Left lung (tissue), 14 donors: Measurements from ENCODE around the gene KRTAP19-8. TPM values are rescaled to one million over a fixed set of nuclear protein-coding genes. Genes with fewer than 3 reads are reported as not detected.

Source experiments
- ATAC-seq: fragments of 200-7000 bp; cut with Tn5 transposase; one replicate; pipeline ENCODE4 v1.9.1; 2020; ENCODE audit warnings: moderate library complexity
- DNase-seq, 4 donors: peaks; one replicate each; pipeline ENCODE4 v3.0.0-alpha.2; 2013 to 2020
- H3K27ac ChIP-seq, 2 donors: fragments of 200-600 bp; sonication (generic) in 1 of 2; one replicate each; pipeline versions ENCODE4 v1.5.0 to v1.8.0; 2020 to 2021
- H3K27me3 ChIP-seq, 2 donors: fragments of 200-600 bp; sonication (generic) in 1 of 2; one replicate each; pipeline versions ENCODE4 v1.5.0 to v1.8.0; 2020 to 2021
- H3K36me3 ChIP-seq, 2 donors: fragments of 200-600 bp; sonication (generic) in 1 of 2; one replicate each; pipeline versions ENCODE4 v1.5.0 to v1.8.0; 2020 to 2021
- H3K4me1 ChIP-seq, 2 donors: fragments of 200-600 bp; one replicate each; pipeline ENCODE4 v1.8.0; 2021
- H3K4me3 ChIP-seq, 2 donors: fragments of 200-600 bp; sonication (generic) in 1 of 2; one replicate each; pipeline versions ENCODE4 v1.5.0 to v1.8.0; 2020 to 2021; ENCODE audit warnings: mild to moderate bottlenecking in 1 of 2
- H3K9me3 ChIP-seq, 2 donors: fragments of 200-600 bp; sonication (generic) in 1 of 2; one replicate each; pipeline versions ENCODE4 v1.5.0 to v1.8.0; 2020 to 2021
- intact Hi-C, 2 donors: fragments of 100-400 bp; cut with DNase I; formaldehyde crosslinking; loops; one replicate each; pipeline versions ENCODE4 v1.11.2 to v1.14.2; 2022
- long read RNA-seq, 12 donors: library from polyadenylated mRNA in 2 of 12; unstranded in 2 of 12; transcript quantifications; one replicate each; pipeline ENCODE4 v2.0.0 and lab custom pipeline, GENCODE V29; 2019 to 2026
- polyA plus RNA-seq, 6 donors: library from polyadenylated mRNA; unstranded; fragments of 120-200 nt; gene quantifications; one replicate each; pipeline ENCODE4 v1.2.1, GENCODE V29; 2013; ENCODE audit not compliant: insufficient read length in 6 of 6
- total RNA-seq, 2 donors: library from RNA; stranded (reverse); fragmentation: NEBNext Ultra II Directional; extraction: Animal tissue kit (Norgen Biotek cat#: 25700); gene quantifications; one replicate each; pipeline ENCODE4 v1.2.1, GENCODE V29; 2021
- TF ChIP-seq, protein P1 (sequence below), 2 donors: fragments of 200-600 bp; sonication (generic) in 1 of 2; IDR thresholded peaks; one replicate each; pipeline versions ENCODE4 v1.5.0 to v1.8.0; 2021; ENCODE audit warnings: antibody characterized with exemption in 2 of 2
- donor health status: DM: no; HTN: yes; CAD: no.
- donor health status: DM: no; HTN: no; CAD: no.

KRTAP19-8 gene, protein sequence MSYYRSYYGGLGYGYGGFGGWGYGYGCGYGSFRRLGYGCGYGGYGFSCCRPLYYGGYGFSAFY
- total RNA-seq (not detected), polyA plus RNA-seq (not detected)
- long read RNA-seq, donor 1: 0 reads
- long read RNA-seq, donor 2: 0 reads
- long read RNA-seq, donor 3: 0 reads
- long read RNA-seq, donor 4: 0 reads
- long read RNA-seq, donor 5: 0 reads
- long read RNA-seq, donor 6: 0 reads
- long read RNA-seq, donor 7: 0 reads
- long read RNA-seq, donor 8: 0 reads
- long read RNA-seq, donor 9: 0 reads
- long read RNA-seq, donor 10: 0 reads
- long read RNA-seq, donor 11: 0 reads
- long read RNA-seq, donor 12: 0 reads

DNA sequence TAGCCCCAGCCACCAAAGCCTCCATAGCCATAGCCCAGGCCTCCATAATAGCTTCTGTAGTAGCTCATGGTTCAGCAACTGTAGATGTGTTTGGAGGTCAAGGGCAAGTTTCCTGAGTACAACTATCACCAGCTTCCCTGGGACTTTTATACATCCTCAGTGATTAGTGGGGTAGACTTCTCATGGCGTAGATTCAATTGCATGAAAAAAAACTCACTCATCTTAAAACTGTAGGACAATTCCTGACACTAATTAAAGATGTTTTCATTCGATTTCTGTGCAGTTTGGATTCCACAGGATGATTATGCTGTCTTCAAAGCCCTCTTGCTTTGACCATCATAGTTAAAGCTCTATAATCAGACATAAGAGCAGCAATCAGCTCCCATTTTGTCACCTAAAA is at the start of gene KRTAP19-8:
KRTAP19-8 (minus strand) TSS at position 101 of the 400 bp plus-strand sequence; CDS start at position 68, 33 bp downstream.
- Histone ChIP-seq H3K4me1 (no peaks in the 10 kb centered on the region), H3K36me3 (no peaks in the 10 kb centered on the region), H3K4me3 (no peak within 1 kb of the TSS), H3K27ac (no peak within 1 kb of the TSS), H3K9me3 (peaks cover 0 to 5% of the 10 kb centered on the region in 2 donors), H3K27me3 (no peaks in the 10 kb centered on the region)
- intact Hi-C loops: no loop called here
- DNase-seq (no peak), ATAC-seq (no peak)
- TF ChIP-seq, protein P1, sequence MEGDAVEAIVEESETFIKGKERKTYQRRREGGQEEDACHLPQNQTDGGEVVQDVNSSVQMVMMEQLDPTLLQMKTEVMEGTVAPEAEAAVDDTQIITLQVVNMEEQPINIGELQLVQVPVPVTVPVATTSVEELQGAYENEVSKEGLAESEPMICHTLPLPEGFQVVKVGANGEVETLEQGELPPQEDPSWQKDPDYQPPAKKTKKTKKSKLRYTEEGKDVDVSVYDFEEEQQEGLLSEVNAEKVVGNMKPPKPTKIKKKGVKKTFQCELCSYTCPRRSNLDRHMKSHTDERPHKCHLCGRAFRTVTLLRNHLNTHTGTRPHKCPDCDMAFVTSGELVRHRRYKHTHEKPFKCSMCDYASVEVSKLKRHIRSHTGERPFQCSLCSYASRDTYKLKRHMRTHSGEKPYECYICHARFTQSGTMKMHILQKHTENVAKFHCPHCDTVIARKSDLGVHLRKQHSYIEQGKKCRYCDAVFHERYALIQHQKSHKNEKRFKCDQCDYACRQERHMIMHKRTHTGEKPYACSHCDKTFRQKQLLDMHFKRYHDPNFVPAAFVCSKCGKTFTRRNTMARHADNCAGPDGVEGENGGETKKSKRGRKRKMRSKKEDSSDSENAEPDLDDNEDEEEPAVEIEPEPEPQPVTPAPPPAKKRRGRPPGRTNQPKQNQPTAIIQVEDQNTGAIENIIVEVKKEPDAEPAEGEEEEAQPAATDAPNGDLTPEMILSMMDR (IDR thresholded peaks at IDR 0.05): no peak

DNA sequence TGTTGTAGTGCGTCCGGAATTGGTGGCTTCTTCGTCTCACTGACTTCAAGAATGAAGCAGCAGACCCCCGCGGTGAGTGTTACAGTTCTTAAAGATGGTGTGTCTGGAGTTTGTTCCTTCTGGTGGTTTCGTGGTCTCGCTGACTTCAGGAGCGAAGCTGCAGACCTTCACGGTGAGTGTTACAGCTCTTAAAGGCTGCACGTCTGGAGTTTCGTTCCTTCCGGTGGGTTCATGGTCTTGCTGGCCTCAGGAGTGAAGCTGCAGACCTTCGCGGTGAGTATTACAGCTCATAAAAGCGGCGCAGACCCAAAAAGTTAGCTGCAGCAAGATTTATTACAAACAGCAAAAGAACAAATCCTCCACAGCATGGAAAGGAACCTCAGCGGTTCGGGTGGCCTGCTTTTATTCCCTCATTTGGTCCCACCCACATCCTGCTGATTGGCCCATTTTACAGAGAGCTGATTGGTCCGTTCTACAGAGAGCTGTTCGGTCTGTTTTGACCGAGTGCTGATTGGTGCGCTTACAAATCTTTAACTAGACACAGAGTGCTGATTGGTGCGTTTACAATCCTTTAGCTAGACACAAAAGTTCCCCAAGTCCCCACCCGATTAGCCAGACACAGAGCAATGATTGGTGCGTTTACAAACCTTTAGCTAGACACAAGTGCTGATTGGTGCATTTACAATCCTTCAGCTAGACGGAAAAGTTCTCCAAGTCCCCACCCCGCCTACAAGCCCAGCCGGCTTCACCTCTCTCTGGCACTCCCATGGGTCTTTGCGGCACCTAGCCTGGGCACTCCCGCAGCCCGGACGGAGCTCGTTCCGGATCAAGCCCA is 49.6 kb upstream of the KRTAP19-8 start:
- Histone ChIP-seq H3K27me3 (no peaks in the 10 kb centered on the region), H3K4me1 (no peaks in the 10 kb centered on the region), H3K36me3 (no peaks in the 10 kb centered on the region), H3K9me3 (no peaks in the 10 kb centered on the region), H3K27ac (no peak overlapping the region), H3K4me3 (no peak overlapping the region)
- TF ChIP-seq, protein P1 (IDR thresholded peaks at IDR 0.05): no peak
- no peak for ATAC-seq
- DNase-seq: no peak
- intact Hi-C loops: loop anchor here in 1 of 2 donors (10.0 kb wide), 1 partner anchor 253 kb away; no protein-coding TSS in a partner anchor

DNA sequence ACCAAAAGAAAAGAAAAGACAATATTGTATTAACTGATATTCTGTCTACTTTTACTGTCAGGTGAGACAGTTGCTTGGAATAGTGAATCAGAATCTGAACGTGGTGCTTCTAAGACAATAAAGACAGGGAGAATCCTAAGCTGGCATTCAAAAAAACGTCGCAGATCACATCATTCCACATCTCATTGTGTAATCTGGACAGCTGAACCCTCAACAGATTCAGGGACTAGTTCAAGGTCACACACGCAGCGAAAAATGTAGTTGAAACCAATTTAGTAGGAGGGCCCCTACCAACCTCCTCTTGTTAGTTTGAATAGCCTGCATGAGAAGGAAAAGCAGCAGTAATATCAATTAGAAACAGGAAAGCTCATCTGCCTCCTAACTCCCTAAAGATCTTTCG is 46.4 kb upstream of the KRTAP19-8 start:
- no peak for DNase-seq
- Histone ChIP-seq H3K27me3 (no peaks in the 10 kb centered on the region), H3K36me3 (no peaks in the 10 kb centered on the region), H3K27ac (no peak overlapping the region), H3K9me3 (no peaks in the 10 kb centered on the region), H3K4me3 (no peak overlapping the region), H3K4me1 (no peaks in the 10 kb centered on the region)
- TF ChIP-seq, protein P1 (IDR thresholded peaks at IDR 0.05): no peak
- no peak for ATAC-seq
- intact Hi-C loops: loop anchor here in 1 of 2 donors (10.0 kb wide), 1 partner anchor 250 kb away; no protein-coding TSS in a partner anchor

DNA sequence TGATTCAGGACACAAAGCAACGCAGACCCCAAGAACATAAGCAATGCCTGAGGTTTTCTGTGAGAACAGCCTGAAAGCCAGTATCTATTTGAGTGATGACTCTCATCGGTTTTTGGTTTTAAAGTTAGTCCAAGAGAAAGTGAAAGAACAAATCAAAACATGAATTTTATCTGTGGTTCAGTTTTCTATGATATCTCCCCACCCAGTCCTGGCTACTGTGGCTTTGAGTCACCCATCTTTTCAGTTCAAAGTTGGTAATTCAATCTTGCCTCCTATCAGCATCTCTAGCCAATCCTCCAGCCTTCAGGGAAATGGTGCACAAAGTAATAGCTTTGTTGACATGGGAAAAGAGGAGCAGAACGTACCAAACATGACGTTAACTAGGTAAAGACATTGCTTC is 40.5 kb upstream of the KRTAP19-8 start:
- TF ChIP-seq, protein P1 (IDR thresholded peaks at IDR 0.05): no peak
- Histone ChIP-seq H3K4me1 (no peaks in the 10 kb centered on the region), H3K27me3 (no peaks in the 10 kb centered on the region), H3K27ac (no peak overlapping the region), H3K9me3 (no peaks in the 10 kb centered on the region), H3K36me3 (no peaks in the 10 kb centered on the region), H3K4me3 (no peak overlapping the region)
- intact Hi-C loops: no loop called here
- ATAC-seq (peak; percentile 21), DNase-seq (no peak)

DNA sequence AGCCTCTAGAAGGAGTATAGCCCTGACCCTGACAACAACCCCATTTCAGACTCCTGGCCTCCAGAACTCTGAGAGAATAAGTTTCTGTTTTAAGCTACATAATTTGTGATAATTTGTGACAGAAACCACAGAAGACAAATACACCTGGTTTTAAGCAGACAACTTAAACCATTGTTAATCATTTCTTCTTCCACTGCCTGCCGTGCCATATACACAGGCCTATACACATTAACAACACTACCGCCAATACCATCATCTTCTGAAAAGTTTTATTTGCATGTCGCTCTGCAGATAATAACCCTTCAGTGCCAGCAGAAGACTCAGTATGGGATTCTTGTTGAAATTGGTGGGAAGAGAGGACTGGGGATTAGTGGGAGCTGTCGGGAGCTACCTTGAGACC is 39.9 kb upstream of the KRTAP19-8 start:
- no peaks in the 10 kb centered on the region for H3K9me3 ChIP-seq
- H3K27me3 ChIP-seq: no peaks in the 10 kb centered on the region
- TF ChIP-seq, protein P1 (IDR thresholded peaks at IDR 0.05): no peak
- intact Hi-C loops: no loop called here
- H3K27ac ChIP-seq: no peak overlapping the region
- ATAC-seq: no peak
- DNase-seq: no peak
- no peak overlapping the region for H3K4me3 ChIP-seq
- H3K4me1 ChIP-seq: no peaks in the 10 kb centered on the region
- no peaks in the 10 kb centered on the region for H3K36me3 ChIP-seq
